Measurements from ENCODE around the gene WDR1.

- no peak for TF ChIP-seq CTCF (IDR thresholded peaks at IDR 0.05)
- no peak for TF ChIP-seq POLR2A (IDR thresholded peaks at IDR 0.05)
Measured at GRCh38 chr4:10095296-10095991, 21.2 kb downstream of the WDR1 start.

All from testis (tissue), 2 donors.